ENCODE data around the gene PLEKHG4.

The PLEKHG4 gene

DNA sequence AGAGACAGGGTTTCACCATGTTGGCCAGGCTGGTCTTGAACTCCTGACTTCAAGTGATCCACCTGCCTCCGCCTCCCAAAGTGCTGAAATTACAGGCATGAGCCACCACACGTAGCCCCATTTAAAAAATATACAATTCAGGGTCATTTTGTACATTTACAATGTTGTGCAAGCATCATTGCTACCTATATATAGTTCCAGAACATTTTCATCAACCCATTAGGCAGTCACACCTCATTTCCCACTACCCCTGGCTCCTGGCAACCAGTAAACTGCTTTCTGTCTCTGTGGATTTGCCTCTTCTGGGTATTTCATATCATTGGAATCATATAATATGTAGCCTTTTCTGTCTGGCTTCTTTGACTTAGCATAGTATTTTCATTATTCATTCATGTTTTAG lies 54.0 kb downstream of the PLEKHG4 start:
- Histone ChIP-seq H3K4me3 (ENCODE audit: low read depth, low read length) (no peak overlapping the region), H3K27me3 (replicated peaks) (no peaks in the 10 kb centered on the region), H3K36me3 (replicated peaks) (no peaks in the 10 kb centered on the region), H3K27ac (no peak overlapping the region)
- TF ChIP-seq CTCF (IDR thresholded peaks at IDR 0.05; ENCODE audit: low read depth, low read length, missing control alignments), result no peak
- DNase-seq, result no peak
- in situ Hi-C loops (cut with HindIII; ENCODE audit: low pct_ligation_motif_present, low sequenced_read_pairs), result no loop called here

- TF ChIP-seq CTCF (IDR thresholded peaks at IDR 0.05; ENCODE audit: low read depth, low read length, missing control alignments), result no peak
- no peaks in the 10 kb centered on the region for H3K27me3 ChIP-seq (replicated peaks)
- no peaks in the 10 kb centered on the region for H3K36me3 ChIP-seq (replicated peaks)
- in situ Hi-C loops (cut with HindIII; ENCODE audit: low pct_ligation_motif_present, low sequenced_read_pairs), result no loop called here
- no peak overlapping the region for H3K27ac ChIP-seq
- no peak overlapping the region for H3K4me3 ChIP-seq (ENCODE audit: low read depth, low read length)
- DNase-seq, result no peak
Observed at GRCh38 chr16:67336116-67336515, 56.8 kb downstream of the PLEKHG4 start.

GRCh38 chr16:67336648-67337047 lies 57.3 kb downstream of the PLEKHG4 start:
- in situ Hi-C loops (cut with HindIII; ENCODE audit: low pct_ligation_motif_present, low sequenced_read_pairs), result no loop called here
- H3K27ac ChIP-seq, result no peak overlapping the region
- DNase-seq, result no peak
- no peak for TF ChIP-seq CTCF (IDR thresholded peaks at IDR 0.05; ENCODE audit: low read depth, low read length, missing control alignments)
- H3K4me3 ChIP-seq (ENCODE audit: low read depth, low read length), result no peak overlapping the region
- H3K27me3 ChIP-seq (replicated peaks), result no peaks in the 10 kb centered on the region
- no peaks in the 10 kb centered on the region for H3K36me3 ChIP-seq (replicated peaks)

Measured in brain microvascular endothelial cell (primary cell).